Measurements from ENCODE around the gene GPR68.

- TF ChIP-seq POLR2AphosphoS5 (IDR thresholded peaks at IDR 0.05; ENCODE audit: low read depth, low read length) = no peak
- TF ChIP-seq SIN3A (IDR thresholded peaks at IDR 0.05; ENCODE audit: borderline replicate concordance, insufficient read depth, low read length) = no peak
- no peak for TF ChIP-seq REST (IDR thresholded peaks at IDR 0.05; ENCODE audit: insufficient read depth in 1 of 2, low read depth in 2 of 2, low read length in 2 of 2)
Measured at GRCh38 chr14:91290986-91291385, 46.5 kb upstream of the GPR68 start.

Measured in PFSK-1 (cell line).